LoVo (cell line): ENCODE measurements around the gene USP15.

ENCODE experiments used
- DNase-seq: peaks from one replicate; pipeline ENCODE4 v3.0.0-alpha.2; 2016; ENCODE audit warnings: low spot score

The USP15 gene

GRCh38 chr12:62258231-62258630, 2.0 kb upstream of the USP15 start:
- no peak for DNase-seq

GRCh38 chr12:62258941-62259630, 1.1 kb upstream of the USP15 start:
- DNase-seq, result no peak

GRCh38 chr12:62259631-62259992, 592 bp upstream of the USP15 start:
- peak; percentile 71 for DNase-seq

- peak; percentile 66 for DNase-seq
Observed at GRCh38 chr12:62260733-62261683, 804 bp downstream of the USP15 start.

GRCh38 chr12:62261876-62262517, 1.8 kb downstream of the USP15 start:
- DNase-seq, result no peak

- DNase-seq, result no peak
Observed at GRCh38 chr12:62263232-62263631, 3.0 kb downstream of the USP15 start.

- DNase-seq, result no peak
Observed at GRCh38 chr12:62263966-62264365, 3.8 kb downstream of the USP15 start.

- DNase-seq, result no peak
Observed at GRCh38 chr12:62264706-62265105, 4.5 kb downstream of the USP15 start.

- DNase-seq, result no peak
Observed at GRCh38 chr12:62265511-62265910, 5.3 kb downstream of the USP15 start.

- no peak for DNase-seq
Observed at GRCh38 chr12:62267026-62267425, 6.8 kb downstream of the USP15 start.

GRCh38 chr12:62267480-62267879, 7.3 kb downstream of the USP15 start:
- no peak for DNase-seq

GRCh38 chr12:62268956-62269355, 8.8 kb downstream of the USP15 start:
- no peak for DNase-seq

- no peak for DNase-seq
Observed at GRCh38 chr12:62269464-62270228, 9.4 kb downstream of the USP15 start.

GRCh38 chr12:62270384-62270783, 10.2 kb downstream of the USP15 start:
- DNase-seq, result no peak

- no peak for DNase-seq
Observed at GRCh38 chr12:62270872-62271271, 10.7 kb downstream of the USP15 start.

GRCh38 chr12:62272936-62273552, 12.8 kb downstream of the USP15 start:
- DNase-seq, result no peak

GRCh38 chr12:62273724-62274380, 13.6 kb downstream of the USP15 start:
- DNase-seq, result no peak

- DNase-seq, result no peak
Observed at GRCh38 chr12:62278022-62278421, 17.8 kb downstream of the USP15 start.

- no peak for DNase-seq
Observed at GRCh38 chr12:62279058-62279457, 18.9 kb downstream of the USP15 start.

GRCh38 chr12:62279961-62280360, 19.8 kb downstream of the USP15 start:
- no peak for DNase-seq
